Measurements from ENCODE around the gene DDA1. TPM values are rescaled to one million over a fixed set of nuclear protein-coding genes. Genes with fewer than 3 reads are reported as not detected.
A peak's percentile ranks its signal among the peaks of the same experiment; 100 is the strongest.

Gene DDA1
- total and polyA plus RNA-seq, 2 of the 13 experiments (the other 11 are each of a cell fraction or from before 2014, with no cell fraction given) = 24.5 to 26.0 TPM

DNA sequence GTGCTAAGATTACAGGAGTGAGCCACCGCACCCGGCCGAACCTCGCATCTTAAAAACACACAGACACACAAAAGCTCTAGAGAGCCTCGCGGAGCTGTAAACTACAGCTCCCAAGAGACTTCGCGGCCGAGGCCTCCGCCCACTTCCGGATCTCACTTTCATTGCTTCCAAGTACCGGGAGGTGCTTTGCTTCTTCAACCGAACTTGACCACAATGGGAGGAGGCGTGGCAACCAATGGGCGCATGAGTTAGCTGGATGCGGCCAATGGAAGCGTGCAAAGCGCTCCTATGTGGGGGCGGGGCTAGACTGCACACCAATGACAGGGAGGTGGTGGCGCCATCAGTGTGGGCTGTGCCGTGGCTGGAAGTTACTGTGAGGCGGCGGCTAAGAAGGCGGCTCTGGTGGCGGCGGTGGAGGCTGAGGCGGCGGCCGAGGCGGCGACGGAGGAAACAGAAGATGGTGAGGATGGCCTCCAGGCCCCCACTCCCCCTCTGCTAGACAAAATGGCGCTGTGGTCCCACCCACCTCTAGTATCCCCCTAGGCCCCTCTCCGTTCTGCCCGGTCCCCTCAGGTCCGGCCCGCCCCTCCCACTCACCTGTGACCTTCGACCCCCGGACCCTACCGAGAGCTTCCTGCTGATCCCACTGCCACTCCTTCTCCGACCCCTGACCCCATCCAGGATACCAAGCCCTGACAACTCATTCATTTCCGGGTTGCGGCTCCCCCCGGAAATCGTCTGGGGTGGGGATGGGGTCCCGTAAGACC lies at the start of gene DDA1 (continued):
- peak; percentile 98 for TF ChIP-seq SOX13 (IDR thresholded peaks at IDR 0.05)
- no peak for TF ChIP-seq SOX13 (CRISPR knock-in tag; conservative IDR thresholded peaks at IDR 0.05 in 1 of 2, IDR thresholded peaks at IDR 0.05 in 1 of 2)
- TF ChIP-seq ZNF605 (CRISPR knock-in tag; IDR thresholded peaks at IDR 0.05) = no peak
- TF ChIP-seq ZNF570 (CRISPR knock-in tag; IDR thresholded peaks at IDR 0.05; ENCODE audit: borderline replicate concordance) = 0 out of 2 replicates have a peak, but pooled peaks have one; percentile 79
- no peak for TF ChIP-seq ZNF280B (CRISPR knock-in tag; IDR thresholded peaks at IDR 0.05; ENCODE audit: borderline replicate concordance)
- TF ChIP-seq ZNF543 (CRISPR knock-in tag; IDR thresholded peaks at IDR 0.05) = no peak
- no peak for TF ChIP-seq SSRP1 (CRISPR knock-in tag; IDR thresholded peaks at IDR 0.05)
- TF ChIP-seq ZBTB8A (CRISPR knock-in tag; IDR thresholded peaks at IDR 0.05; ENCODE audit: borderline replicate concordance, low read depth) = no peak
- no peak for TF ChIP-seq ZNF83 (CRISPR knock-in tag; IDR thresholded peaks at IDR 0.05; ENCODE audit: borderline replicate concordance)
- no peak for TF ChIP-seq SP140L (CRISPR knock-in tag; IDR thresholded peaks at IDR 0.05; ENCODE audit: borderline replicate concordance)
- TF ChIP-seq NFKBIZ (CRISPR knock-in tag; IDR thresholded peaks at IDR 0.05) = 0 out of 2 replicates have a peak, but pooled peaks have one; percentile 60
- no peak for TF ChIP-seq SCMH1 (CRISPR knock-in tag; IDR thresholded peaks at IDR 0.05; ENCODE audit: borderline replicate concordance)
- TF ChIP-seq MEIS1 (CRISPR knock-in tag; IDR thresholded peaks at IDR 0.05; ENCODE audit: borderline replicate concordance) = no peak
- no peak for TF ChIP-seq MAFF (IDR thresholded peaks at IDR 0.05; ENCODE audit: low read depth, low read length)
- no peak for TF ChIP-seq ZNF703 (CRISPR knock-in tag; IDR thresholded peaks at IDR 0.05; ENCODE audit: borderline replicate concordance)
- peak; percentile 33; the same call in 1 of the 2 replicates for TF ChIP-seq CBFB (CRISPR knock-in tag; IDR thresholded peaks at IDR 0.05)
- TF ChIP-seq, protein P1, sequence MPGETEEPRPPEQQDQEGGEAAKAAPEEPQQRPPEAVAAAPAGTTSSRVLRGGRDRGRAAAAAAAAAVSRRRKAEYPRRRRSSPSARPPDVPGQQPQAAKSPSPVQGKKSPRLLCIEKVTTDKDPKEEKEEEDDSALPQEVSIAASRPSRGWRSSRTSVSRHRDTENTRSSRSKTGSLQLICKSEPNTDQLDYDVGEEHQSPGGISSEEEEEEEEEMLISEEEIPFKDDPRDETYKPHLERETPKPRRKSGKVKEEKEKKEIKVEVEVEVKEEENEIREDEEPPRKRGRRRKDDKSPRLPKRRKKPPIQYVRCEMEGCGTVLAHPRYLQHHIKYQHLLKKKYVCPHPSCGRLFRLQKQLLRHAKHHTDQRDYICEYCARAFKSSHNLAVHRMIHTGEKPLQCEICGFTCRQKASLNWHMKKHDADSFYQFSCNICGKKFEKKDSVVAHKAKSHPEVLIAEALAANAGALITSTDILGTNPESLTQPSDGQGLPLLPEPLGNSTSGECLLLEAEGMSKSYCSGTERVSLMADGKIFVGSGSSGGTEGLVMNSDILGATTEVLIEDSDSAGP (CRISPR knock-in tag; IDR thresholded peaks at IDR 0.05; ENCODE audit: borderline replicate concordance) = peak; percentile 81; the same call in 1 of the 2 replicates
- no peak for TF ChIP-seq NFIC (IDR thresholded peaks at IDR 0.05; ENCODE audit: low read length)
- no peak for TF ChIP-seq SMARCC2 (IDR thresholded peaks at IDR 0.05)
- TF ChIP-seq MEIS2 (CRISPR knock-in tag; IDR thresholded peaks at IDR 0.05) = peak; percentile 20; the same call in 1 of the 2 replicates
- no peak for TF ChIP-seq ZNF589 (CRISPR knock-in tag; conservative IDR thresholded peaks at IDR 0.05)
- no peak for TF ChIP-seq EHMT2 (IDR thresholded peaks at IDR 0.05; ENCODE audit: borderline replicate concordance, low read depth, low read length)
- TF ChIP-seq, protein P2, sequence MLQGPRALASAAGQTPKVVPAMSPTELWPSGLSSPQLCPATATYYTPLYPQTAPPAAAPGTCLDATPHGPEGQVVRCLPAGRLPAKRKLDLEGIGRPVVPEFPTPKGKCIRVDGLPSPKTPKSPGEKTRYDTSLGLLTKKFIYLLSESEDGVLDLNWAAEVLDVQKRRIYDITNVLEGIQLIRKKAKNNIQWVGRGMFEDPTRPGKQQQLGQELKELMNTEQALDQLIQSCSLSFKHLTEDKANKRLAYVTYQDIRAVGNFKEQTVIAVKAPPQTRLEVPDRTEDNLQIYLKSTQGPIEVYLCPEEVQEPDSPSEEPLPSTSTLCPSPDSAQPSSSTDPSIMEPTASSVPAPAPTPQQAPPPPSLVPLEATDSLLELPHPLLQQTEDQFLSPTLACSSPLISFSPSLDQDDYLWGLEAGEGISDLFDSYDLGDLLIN (CRISPR knock-in tag; IDR thresholded peaks at IDR 0.05; ENCODE audit: borderline replicate concordance) = no peak
- no peak for TF ChIP-seq CBX5 (CRISPR knock-in tag; IDR thresholded peaks at IDR 0.05; ENCODE audit: borderline replicate concordance)
- TF ChIP-seq NFYC (CRISPR knock-in tag; IDR thresholded peaks at IDR 0.05) = peak; percentile 99
- no peak for TF ChIP-seq ATF5 (CRISPR knock-in tag; IDR thresholded peaks at IDR 0.05; ENCODE audit: low read depth)
